ENCODE data around the gene TNPO2.
A peak's percentile ranks its signal among the peaks of the same experiment; 100 is the strongest.
"Not testable (repeated sequence)": the region's sequence is repeated elsewhere in the genome, so short reads cannot be mapped to it uniquely, and the experiment has no call there.

Gene TNPO2

DNA sequence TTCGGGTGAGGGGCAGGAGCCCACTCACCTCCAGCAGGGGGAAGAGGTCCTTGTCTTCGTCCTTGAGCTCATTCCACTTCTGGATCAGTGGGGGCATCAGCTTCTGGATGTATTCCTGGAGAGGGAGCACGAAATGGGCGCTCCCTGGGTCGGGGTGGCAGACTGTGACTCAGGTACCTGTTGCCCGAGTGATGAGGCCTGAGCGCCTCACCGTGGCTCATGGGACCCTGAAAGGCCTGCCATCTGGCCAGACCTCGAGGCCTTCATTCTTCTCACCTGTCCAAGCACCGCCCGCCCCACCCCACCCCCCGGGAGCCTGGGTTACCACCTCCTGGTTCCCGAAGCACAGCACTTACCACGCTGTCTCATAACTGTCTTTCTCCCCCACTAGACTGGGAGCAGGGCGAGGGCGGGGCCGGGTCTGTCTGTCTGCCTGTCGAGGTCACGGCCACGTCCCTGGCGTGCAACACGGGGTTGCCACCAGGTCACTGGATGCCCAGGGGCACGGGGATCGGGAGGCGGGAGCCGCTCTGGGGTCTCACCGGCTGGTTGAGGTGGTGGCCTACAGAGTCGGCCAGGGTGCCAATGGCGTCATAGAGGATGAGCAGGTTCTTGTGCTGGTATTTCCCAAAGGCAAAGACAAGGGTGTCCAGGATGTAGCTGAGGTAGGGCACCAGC, 17.9 kb downstream of the TNPO2 start:
- no peak for DNase-seq (ENCODE audit: low read depth, low spot score)

DNA sequence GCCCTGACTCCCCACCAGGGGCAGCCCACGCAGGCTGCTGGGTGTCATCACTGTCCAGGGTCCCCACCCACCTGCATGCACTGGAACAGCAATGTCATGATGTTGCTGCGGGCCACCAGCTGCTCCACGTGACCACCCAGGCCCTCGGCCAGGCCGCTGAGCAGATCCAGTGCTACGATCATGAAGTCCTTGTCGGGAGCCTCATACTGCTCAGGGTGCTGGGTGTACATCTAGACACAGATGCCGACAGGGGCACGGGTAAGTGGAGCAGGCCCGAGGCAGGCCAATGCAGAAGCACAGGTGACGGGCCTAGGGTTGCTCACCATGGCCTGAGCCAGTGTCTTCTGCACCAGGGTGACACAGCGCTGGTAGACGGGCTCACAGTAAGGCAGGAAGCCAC, 18.6 kb downstream of the TNPO2 start:
- no peak for DNase-seq (ENCODE audit: low read depth, low spot score)

DNA sequence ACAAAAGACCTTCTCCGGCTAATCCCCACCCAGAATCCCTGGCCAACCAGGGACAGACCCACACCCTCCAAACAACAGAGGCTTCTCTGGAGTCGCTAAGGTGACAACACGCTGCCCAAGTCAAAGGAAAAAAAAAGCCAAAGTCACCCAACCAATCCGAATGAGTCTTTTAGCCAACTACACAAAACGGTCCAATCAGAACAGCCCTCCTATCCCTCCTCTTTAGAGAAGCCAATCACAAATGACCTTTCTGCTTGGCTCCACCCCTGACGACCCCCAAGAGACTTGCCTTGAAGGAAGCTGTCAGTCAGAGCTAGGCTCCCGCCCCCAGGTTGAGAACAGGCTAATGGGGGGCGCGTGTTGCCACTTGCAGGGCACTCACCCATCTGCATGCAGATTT, 20.7 kb downstream of the TNPO2 start:
- no peak for DNase-seq (ENCODE audit: low read depth, low spot score)

DNA sequence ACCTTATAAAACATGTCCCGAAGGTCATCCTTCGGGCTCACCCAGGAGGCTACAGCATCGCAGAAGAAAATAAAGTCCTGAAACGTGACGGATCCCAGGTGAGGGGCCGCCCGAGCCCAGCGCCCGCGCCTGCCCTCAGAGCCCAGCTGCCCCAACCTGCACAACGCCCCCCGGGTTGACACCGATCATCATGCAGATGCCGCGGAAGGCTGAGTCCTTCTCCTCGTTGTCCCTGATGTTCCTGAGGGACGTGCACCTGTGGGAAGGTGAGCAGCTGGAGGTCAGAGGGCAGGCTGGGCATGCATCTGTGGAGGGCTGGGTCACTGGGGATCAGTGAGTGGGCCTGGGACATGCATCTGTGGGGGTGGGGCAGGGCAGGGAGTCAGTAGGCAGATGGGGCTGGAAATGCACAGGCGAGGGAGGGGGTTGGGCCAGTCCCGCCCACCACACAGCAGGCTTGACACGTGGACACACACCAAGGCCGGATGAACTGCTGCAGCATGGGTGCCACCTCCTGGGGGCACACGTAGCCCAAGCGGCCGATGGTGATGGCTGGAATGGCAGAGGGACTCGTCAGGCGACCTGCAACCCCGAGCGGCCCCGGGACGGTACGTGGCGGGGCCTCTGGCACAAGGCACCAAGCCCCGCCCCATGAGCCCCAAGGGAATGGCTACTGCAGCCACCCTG, 22.0 kb downstream of the TNPO2 start:
- no peak for DNase-seq (ENCODE audit: low read depth, low spot score)

DNA sequence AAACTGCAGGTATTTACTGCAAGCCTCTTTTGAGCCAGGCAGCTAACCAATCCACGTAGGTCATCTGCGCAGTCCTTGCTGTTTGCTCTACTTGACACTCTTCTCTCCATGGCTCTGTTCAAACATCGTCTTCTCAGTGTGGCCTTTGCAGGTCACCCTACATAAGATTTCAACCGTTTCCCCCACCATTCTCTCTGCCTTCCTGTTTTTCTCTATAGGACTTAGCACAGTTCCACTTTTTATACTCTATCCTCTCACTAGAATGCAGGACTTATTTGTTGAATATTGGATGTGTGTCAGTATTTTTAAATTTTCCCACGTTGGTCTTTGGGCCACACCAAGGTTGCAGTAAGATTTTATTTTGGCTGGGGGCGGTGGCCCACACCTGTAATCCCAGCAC, 25.6 kb downstream of the TNPO2 start:
- DNase-seq (ENCODE audit: low read depth, low spot score), result no peak

DNA sequence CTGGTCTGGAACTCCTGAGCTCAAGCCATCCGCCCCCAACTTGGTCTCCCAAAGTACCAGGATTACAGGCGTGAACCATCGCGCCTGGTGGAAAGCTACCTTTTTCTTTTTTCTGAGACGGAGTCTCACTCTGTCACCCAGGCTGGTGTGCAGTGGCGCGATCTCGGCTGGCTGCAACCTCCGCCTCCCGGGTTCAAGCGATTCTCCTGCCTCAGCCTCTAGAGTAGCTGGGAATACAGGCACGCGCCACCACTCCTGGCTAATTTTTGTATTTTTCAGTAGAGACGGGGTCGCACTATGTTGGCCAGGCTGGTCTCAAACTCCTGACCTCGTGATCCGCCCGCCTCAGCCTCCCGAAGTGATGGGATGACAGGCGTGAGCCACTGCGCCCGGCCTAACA, 26.3 kb downstream of the TNPO2 start:
- not testable (repeated sequence) for DNase-seq (ENCODE audit: low read depth, low spot score)

DNA sequence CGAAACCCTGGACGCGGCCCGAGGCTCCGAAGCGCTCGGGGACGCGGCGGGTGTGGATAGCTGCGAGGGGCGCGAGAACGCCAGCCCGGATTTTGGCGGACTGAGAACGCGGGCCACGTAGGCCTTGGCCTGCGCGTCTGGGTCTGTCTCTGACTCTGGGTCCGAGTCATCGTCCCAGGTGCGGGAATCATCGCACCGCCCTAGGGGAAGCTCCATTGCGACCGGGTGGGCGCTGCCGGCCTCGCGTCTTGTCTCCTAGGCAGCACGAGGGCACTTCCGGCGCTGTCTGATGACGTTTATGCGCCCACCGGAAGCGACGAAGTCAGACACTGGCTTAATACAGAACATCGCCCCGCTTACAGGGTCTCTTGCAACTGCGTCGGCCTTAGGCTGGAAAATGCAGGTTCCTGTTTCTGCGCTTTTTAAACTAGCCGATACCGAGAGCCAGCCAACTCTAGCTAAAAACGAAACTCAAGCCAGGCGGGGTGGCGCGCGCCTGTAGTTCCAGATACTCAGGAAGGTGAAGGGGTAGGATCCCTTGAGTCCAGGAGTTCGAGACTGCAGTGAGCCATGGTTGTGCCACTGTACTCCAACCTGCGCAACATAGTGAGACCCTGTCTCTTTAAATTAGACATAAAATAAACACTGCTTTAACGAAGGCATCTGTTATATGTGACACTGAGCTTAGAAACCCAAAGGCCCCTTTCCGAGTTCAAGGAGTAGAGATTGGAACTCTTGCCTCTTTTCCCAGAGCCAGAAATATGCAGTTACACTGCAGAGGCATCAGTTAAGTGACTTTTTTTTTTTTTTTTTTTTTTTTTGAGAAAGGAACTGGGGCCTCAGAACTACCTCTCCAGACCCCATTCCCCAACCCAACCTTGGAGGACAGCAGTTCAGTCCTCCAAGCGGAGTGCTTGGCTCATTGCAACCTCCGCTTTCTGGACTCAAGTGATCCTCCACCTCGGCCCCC, 27.1 kb downstream of the TNPO2 start, which contains the start of gene FBXW9:
FBXW9 (minus strand) TSS at position 266 of the 970 bp plus-strand sequence; CDS start at position 216, 50 bp downstream.
- DNase-seq (ENCODE audit: low read depth, low spot score), result peak; percentile 95

DNA sequence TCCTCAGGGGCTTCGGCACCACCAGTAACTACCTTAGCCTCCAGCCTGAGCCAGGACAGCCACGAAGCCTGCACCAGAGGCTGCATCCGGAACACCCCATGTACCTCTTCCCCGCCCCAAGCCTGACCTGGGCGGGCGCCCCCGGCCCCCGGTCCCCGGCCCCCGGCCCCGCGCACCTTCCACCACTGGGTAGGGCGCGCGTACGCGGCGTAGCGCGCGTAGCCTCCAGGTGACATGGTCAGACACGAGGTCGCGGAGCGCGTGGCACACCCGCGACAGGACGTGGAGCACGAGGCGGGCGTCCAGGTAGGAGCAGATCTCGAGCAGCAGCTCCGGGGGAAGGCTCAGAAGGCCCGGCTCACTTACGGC, 27.8 kb downstream of the TNPO2 start:
- DNase-seq (ENCODE audit: low read depth, low spot score), result no peak

DNA sequence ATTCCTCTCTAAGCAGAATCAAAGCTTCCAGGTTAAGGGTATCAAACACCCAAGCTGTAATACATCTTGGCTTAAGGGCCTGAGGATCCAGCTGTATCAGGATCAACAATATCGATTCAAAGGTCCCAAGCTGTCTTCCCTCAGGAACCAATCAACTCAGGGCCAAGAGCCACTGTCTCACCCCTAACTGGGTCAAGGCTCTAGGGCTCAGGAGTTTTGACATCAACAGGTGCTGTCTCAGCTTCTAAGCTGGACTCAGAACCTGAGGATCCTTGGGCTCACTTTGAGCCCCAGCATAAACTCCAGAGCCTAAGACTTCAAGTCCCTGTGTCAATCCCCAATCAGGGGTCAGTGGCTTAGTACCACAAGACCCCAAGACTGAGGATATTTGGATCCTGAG, 28.2 kb downstream of the TNPO2 start:
- DNase-seq (ENCODE audit: low read depth, low spot score), result no peak

DNA sequence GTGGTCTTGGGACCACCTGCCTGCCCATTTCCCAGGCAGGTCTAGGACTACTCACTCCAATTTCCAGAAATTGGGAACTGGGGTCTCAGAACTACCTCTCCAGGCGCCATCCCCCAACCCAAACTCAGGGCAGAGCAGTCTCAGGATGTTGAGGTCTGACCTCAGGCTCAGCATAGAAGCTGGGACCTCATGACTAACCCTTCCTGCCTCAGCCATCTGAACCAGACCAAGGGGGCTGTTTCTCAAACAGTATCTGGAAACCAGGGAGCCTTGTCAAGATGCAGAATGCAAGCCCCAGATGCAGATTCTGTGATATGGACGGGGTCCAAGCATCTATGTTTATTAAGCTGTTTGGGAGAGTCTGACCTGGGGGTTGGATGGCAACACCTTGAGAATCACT, 28.6 kb downstream of the TNPO2 start:
- no peak for DNase-seq (ENCODE audit: low read depth, low spot score)

DNA sequence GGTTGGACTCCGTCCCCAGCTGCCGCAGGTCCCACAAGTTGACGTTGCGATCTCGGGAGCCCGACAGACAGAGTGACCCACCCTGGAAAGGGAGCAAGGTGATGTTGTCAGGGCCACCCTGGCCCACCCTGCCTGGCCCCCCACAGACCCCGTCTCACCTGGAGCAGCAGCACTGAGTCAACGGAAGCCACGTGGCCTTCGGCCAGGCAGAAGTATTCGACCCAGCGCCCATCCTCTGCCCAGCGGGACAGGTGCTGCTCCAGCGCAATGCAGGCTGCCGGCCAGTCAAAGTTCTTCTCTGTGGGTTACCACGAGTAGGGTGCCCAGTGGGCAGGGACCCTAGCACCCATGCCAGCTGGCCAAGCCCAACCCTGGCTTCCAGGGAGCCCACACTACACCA, 29.1 kb downstream of the TNPO2 start:
- DNase-seq (ENCODE audit: low read depth, low spot score), result no peak

DNA sequence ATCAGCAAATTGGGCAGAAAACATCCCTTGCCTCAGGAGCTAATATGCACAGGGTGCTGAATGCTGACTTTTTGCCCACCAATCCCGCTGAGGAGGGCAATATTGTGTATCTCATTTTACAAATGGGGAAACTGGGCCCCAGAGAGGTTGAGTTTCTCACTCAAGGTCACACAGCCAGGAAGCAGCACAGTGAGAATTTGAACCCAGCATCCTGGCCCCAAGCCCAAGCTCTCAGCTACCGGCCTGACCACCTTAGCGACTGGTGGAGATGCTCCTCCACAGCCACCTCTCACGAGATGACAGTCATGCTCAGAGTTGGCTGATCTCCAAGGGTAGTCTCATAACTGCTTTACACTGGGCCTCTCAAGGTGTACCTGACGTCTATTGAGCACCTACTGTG, 30.8 kb downstream of the TNPO2 start:
- no peak for DNase-seq (ENCODE audit: low read depth, low spot score)

DNA sequence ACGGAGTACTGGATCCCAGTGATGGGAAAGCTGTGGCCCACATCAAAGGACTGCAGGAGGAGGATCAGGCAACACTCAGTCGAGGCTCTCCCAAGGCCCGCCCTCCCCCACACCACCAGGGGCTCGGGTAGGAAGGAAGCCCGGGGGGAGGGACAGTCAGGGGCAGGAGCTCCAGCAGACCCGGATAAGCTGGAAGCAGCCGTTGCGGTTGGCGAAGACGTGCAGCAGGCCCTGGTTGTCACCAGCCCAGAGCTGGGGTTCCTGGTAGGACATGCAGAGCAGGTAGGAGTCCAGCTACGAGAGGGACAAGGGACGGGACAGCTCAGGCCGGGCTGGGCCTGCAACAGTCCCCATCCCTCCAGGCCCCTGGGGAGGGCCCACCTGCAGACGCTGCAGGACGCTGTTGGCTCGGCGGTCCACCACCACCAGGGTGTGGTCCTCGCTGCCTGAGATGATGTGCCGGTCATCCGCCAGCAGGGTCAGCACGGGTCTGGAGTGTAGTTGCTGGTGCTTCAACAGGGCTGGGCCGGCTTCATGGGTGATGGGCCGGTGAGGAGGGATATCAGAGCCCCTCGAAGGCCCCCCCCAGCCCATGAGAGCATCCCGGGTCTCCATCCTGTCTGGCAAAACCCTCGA, 34.0 kb downstream of the TNPO2 start:
- DNase-seq (ENCODE audit: low read depth, low spot score), result no peak

DNA sequence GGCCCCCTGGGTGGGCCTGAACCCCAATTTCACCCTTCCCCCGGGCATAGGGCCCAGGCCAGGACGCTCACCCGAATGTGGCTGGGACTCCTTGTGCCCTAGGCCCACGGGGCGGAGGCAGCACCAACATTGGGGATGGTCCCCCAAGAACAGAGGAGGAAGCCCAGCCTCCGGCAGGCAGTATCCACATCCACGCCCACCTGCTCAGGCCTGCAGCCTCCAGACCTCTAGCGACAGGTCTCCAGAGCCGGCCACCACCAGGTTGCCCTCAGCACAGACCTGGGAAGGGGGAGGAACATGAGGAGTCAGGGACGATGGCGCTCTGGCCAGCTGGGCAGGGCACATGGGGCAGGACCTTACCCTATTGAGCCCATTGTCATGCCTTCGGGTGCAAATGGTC, 34.7 kb downstream of the TNPO2 start:
- no peak for DNase-seq (ENCODE audit: low read depth, low spot score)

DNA sequence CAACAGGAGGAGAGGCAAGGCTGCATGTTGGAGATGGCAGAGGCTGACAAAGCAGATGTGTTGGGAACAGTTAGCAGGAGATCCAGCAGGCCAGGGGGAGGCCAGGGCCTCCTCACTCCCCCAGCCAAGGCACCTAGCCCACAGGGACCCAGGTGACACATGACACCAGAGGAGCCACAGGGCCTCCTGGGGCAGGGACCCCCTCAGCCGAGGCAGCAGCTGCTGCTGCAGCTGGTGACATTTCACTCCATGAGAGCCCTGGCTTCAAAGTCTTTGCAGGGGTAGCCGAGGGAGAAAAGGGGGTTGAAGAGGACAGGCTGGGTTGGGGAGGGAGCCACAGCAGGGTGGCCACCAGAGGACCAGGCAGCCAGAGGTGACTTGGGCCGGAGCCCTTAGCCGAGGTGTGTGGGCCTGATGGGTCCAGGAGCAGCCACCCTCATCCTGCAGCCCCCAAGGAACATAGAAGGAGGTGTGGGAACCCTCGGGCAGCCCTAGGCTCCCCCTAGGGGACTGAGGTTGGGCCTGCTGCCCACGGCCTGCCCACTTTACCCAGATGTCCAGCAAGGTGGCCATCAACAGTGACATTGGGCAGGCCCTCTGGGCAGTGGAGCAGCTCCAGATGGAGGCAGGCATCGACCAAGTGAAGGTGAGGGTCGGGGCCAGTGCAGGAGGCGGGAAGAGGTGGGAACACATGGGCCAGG, 36.1 kb downstream of the TNPO2 start, which contains the start of gene GNG14:
GNG14 (plus strand) TSS at position 503 of the 701 bp plus-strand sequence; CDS start at position 554, 51 bp downstream.
- DNase-seq (ENCODE audit: low read depth, low spot score), result no peak

DNA sequence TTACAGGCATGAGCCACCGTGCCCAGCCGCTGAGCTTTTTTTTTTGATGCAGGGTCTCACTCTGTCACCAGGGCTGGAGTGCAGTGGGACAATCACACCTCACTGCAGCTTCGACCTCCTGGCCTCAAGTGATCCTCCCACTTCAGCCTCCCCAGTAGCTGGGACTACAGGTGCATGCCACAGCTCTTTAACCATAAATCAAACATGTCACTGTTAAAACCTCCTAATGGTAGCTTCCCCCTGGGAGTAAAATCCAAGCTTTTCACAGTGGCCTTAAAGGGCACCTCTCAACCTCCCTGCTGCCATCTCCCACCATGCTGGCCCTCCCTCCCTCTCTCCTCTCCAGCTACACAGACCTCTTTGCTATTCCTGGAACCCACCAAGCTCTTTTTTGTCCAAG, 37.9 kb downstream of the TNPO2 start:
- DNase-seq (ENCODE audit: low read depth, low spot score), result no peak

DNA sequence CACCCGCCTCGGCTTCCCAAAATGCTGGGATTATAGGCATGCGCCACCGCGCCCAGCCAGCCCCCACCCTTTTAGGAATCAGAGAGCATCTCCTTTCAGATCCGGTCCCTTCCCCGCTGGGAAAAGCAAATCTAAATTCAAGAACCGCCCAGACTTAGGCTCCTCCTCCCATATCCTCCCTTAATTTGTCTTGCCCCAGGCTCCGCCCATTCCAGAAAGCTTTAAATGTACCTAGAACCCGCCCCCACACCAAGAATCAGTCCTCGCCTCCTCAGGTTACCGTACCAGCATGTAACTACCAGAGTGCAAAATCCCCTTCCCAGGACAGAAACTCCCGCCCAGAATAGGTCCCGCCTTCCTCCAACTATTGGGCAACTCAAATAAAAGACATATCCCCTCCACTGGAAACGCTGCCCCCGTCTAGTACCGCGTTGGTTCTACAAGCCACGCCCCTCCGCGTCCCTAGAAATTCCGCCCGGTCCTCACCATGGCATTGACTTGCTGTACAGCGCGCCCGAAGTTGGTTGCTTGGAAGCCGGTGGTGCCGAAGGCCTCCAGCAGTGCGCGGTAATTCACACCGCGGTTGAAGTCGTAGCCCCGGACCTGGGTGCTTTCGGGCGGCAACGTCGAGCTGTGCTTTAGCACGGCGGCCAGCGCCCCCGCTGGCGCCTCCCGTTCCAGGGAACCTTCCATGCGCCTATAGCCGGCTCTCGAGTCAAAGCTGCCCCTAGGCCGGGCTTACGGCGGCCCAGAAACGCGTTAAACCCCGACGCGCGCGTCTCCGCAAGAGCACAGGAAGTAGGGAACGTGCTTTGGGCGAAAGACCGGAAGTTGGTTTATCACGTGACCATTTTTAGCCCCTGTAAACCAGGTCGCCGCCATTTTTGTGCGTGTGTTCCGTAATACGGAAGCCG, 42.4 kb downstream of the TNPO2 start, which contains the start of gene DHPS:
DHPS (minus strand) TSS at position 807 of the 914 bp plus-strand sequence; CDS start at position 693, 114 bp downstream.
- peak; percentile 83 for DNase-seq (ENCODE audit: low read depth, low spot score)

DNA sequence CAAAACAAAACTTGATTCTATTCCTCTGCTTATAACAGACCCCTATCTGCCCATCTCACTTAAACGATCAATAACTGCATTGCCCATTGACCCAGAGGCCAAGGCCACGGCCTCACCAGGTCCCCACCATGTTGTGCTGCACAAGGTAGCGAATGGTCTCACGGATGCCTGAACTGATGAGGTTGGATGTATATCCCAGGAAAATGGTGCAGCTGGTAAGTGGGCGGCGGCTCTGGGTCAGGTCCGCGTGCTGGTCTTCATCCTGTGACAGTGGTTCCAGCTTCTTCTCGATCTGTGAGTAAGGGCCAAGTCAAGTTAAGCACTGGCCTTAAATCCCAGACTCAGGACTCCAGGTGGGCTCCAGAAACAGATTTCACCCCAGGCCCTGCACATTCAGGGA, 43.7 kb downstream of the TNPO2 start:
- DNase-seq (ENCODE audit: low read depth, low spot score), result no peak

DNA sequence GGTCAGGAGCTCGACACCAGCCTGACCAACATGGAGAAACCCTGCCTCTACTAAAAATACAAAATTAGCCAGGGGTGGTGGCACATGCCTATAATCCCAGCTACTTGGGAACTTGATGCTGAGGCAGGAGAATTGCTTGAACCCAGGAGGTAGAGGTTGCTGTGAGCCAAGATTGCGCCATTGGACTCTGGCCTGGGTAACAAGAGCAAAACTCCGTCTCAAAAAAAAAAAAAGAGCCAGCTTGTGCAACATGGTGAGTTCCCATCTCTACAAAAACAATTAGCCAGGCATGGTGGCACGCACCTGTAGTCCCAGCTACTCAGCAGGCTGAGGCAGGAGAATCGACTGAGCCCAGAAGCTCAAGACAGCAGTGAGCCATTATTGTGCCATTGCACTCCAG, 45.7 kb downstream of the TNPO2 start:
- not testable (repeated sequence) for DNase-seq (ENCODE audit: low read depth, low spot score)

DNA sequence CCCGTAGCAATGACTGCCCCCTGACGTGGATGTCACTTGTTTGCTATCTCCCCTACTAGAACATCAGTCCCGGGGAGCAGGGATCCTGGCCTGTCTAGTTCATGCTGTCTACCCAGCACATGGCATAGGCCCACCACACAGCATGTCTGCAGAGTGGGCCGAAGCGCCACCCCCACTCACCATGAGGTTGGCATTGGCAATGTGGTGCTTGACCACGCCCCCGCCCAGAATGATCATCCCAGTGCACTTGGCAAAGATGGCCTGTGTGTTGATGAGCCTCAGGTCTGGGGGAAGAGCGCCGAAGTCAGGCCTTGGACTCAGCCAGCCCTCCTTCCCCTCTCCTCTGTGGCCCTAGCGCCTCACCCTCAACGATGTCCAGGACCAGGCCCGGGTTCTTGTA, 46.8 kb downstream of the TNPO2 start:
- no peak for DNase-seq (ENCODE audit: low read depth, low spot score)
